ENCODE data around the gene WWOX. TPM values are rescaled to one million over a fixed set of nuclear protein-coding genes. Genes with fewer than 3 reads are reported as not detected.

WWOX gene
- total and polyA plus RNA-seq, 2 of the 8 experiments (the other 6 are each of a cell fraction or from before 2014, with no cell fraction given), result 5.4 to 16.7 TPM

DNA sequence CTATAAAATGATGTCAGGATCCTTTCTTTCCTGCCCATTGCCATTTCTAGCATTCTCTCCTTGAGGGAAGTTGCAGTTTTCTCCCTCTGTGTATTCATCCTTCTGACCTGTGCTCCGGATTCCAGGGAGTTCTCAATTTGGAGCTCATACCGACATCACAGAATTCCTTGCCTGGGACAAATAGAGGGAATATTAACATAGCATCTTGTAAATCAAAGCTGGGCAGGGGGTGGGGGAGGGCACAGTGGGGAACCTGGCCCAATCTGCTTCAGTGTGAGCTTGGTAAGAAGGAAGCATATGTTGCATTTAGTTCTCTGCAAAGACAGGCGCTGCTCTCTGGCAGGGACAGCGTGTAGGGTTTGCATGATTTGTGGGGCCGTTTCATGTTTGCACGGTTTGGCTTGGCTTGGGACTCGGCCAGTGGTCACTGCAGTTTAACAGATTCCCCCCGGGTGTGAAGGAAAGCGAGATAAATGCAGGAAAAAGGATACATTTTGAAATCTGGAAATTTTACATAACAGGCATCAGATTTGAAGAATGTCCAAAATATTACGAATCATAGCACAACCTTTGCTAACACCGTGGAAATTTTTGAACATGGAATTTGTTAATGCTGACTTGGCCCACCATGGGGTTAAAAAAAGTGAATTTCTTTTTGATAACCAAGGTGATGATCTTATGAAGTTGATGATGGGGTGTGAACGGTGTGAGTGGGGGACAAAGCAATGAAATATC, 178.0 kb downstream of the WWOX start:
- Histone ChIP-seq H3K4ac (replicated peaks; ENCODE audit: insufficient read length, low read depth, low read length) (no peak overlapping the region), H3K9me3 (ENCODE audit: insufficient read depth in 2 of 2, low read depth in 1 of 2, low read length in 1 of 2) (no peaks in the 10 kb centered on the region), H2BK12ac (ENCODE audit: low read depth, low read length) (peak overlapping the region; percentile 42; the same call in 1 of the 2 replicates), H3K56ac (replicated peaks; ENCODE audit: insufficient read length, low read depth, low read length) (no peak overlapping the region), H2BK20ac (ENCODE audit: low read length) (no peak overlapping the region), H3K27ac (ENCODE audit: low read depth, low read length) (no peak overlapping the region), H3K79me1 (ENCODE audit: low read depth, low read length) (no peaks in the 10 kb centered on the region), H3K18ac (ENCODE audit: extremely low read depth, low read length) (peak overlapping the region; percentile 55; the same call in 1 of the 2 replicates), H3K79me2 (ENCODE audit: control insufficient read depth in 1 of 2, insufficient read depth in 2 of 2, low read length in 2 of 2) (no peaks in the 10 kb centered on the region), H3K14ac (ENCODE audit: insufficient read length) (no peak overlapping the region), H4K91ac (replicated peaks; ENCODE audit: insufficient read length, low read length) (no peak overlapping the region), H2AFZ (ENCODE audit: low read length) (0 out of 2 replicates have a peak overlapping the region, but pooled peaks have one; percentile 7), H3K23ac (ENCODE audit: insufficient read length) (no peak overlapping the region), H4K5ac (ENCODE audit: insufficient read length, low read depth, low read length) (no peak overlapping the region), H2BK15ac (ENCODE audit: low read length) (peak overlapping the region; percentile 84; the same call in 1 of the 2 replicates), H3K4me1 (replicated peaks in 1 of 4; ENCODE audit: control insufficient read depth in 3 of 4, insufficient read depth in 4 of 4, low read length in 3 of 4) (peaks cover 5 to 21% (median 18%) of the 10 kb centered on the region in 4 experiments), H3K9ac (replicated peaks in 1 of 4; ENCODE audit: extremely low read depth in 1 of 4, low read depth in 3 of 4, low read length in 3 of 4) (no peak overlapping the region; a peak in 1 of 7 replicates), H4K20me1 (replicated peaks in 1 of 2; ENCODE audit: control insufficient read depth in 1 of 2, insufficient read depth in 2 of 2, low read length in 2 of 2) (no peaks in the 10 kb centered on the region), H4K8ac (ENCODE audit: extremely low read depth, insufficient read depth, low read length) (no peak overlapping the region), H2AK5ac (ENCODE audit: low read depth, low read length) (no peak overlapping the region), H3K27me3 (replicated peaks in 1 of 4; ENCODE audit: control insufficient read depth in 3 of 4, extremely low read depth in 1 of 4, insufficient read depth in 3 of 4, low read length in 3 of 4) (no peaks in the 10 kb centered on the region), H3K4me3 (ENCODE audit: extremely low read depth in 1 of 4, insufficient read depth in 2 of 4, low read depth in 3 of 4, low read length in 4 of 4) (peak overlapping the region in 1 of 4 experiments; percentile 28; a peak in 3 of 8 replicates), H3K36me3 (ENCODE audit: control insufficient read depth in 2 of 4, insufficient read depth in 4 of 4, low read length in 3 of 4) (no peaks in the 10 kb centered on the region), H2BK5ac (ENCODE audit: low read depth, low read length) (peak overlapping the region; percentile 22; the same call in 1 of the 2 replicates), H3K4me2 (ENCODE audit: insufficient read depth in 1 of 2, low read depth in 2 of 2, low read length in 2 of 2) (peak overlapping the region; percentile 38 to 52), H2BK120ac (replicated peaks; ENCODE audit: low read depth, low read length) (peak overlapping the region; percentile 75), H3K23me2 (ENCODE audit: low read depth, low read length) (no peaks in the 10 kb centered on the region)
- peak in 1 of 2 experiments; percentile 25 for DNase-seq (ENCODE audit: low read depth in 1 of 2, low spot score in 2 of 2)
- ChIA-PET CTCF (ENCODE audit: partially characterized antibody) (interaction anchor here (0.7 kb wide), 1 partner anchor 118 kb away, joined by 3 read pairs; no protein-coding TSS in a partner anchor), POLR2A (ENCODE audit: partially characterized antibody) (no interaction called here)
- no peak for FAIRE-seq
- 31% methylated on average over 12 of the region's 12 CpGs; no CpG with 5 or more reads in 1 of the 2 experiments for WGBS, 2 experiments (ENCODE audit: extremely low coverage in 1 of 2, insufficient coverage in 1 of 2, insufficient read length in 1 of 2, insufficient replicate concordance in 2 of 2, low coverage in 1 of 2, low lambda C conversion rate in 2 of 2, missing lambda C conversion rate in 1 of 2)
- TF ChIP-seq HDAC2 (IDR thresholded peaks at IDR 0.05; ENCODE audit: borderline replicate concordance in 1 of 2, low read depth in 2 of 2, low read length in 2 of 2), result no peak
- peak; percentile 27 for TF ChIP-seq ASH2L (IDR thresholded peaks at IDR 0.05; ENCODE audit: low read length)

Measured in H1 (cell line).